ENCODE data around the gene PMM2. TPM values are rescaled to one million over a fixed set of nuclear protein-coding genes. Genes with fewer than 3 reads are reported as not detected.

Gene PMM2
- total RNA-seq, 1 donor from 2014 or later, result 29.9 TPM

- TF ChIP-seq CTCF (IDR thresholded peaks at IDR 0.05; ENCODE audit: insufficient read depth, low read length, poor library complexity, severe bottlenecking), result no peak
- no peaks in the 10 kb centered on the region for H3K27me3 ChIP-seq (ENCODE audit: control insufficient read depth, insufficient read depth, low read length)
- H3K4me3 ChIP-seq (ENCODE audit: low read depth, low read length), result no peak overlapping the region
- DNase-seq (ENCODE audit: low read depth), result no peak
- H3K36me3 ChIP-seq (ENCODE audit: control insufficient read depth, insufficient read depth, low read length), result peaks cover 3% of the 10 kb centered on the region
Measured at GRCh38 chr16:8808009-8808408, 10.4 kb downstream of the PMM2 start.

GRCh38 chr16:8808613-8809353 lies 11.1 kb downstream of the PMM2 start:
- Histone ChIP-seq H3K4me3 (ENCODE audit: low read depth, low read length) (no peak overlapping the region), H3K27me3 (ENCODE audit: control insufficient read depth, insufficient read depth, low read length) (no peaks in the 10 kb centered on the region), H3K36me3 (ENCODE audit: control insufficient read depth, insufficient read depth, low read length) (peaks cover 4% of the 10 kb centered on the region)
- no peak for TF ChIP-seq CTCF (IDR thresholded peaks at IDR 0.05; ENCODE audit: insufficient read depth, low read length, poor library complexity, severe bottlenecking)
- DNase-seq (ENCODE audit: low read depth), result no peak

GRCh38 chr16:8812162-8812843 lies 14.7 kb downstream of the PMM2 start:
- Histone ChIP-seq H3K27me3 (ENCODE audit: control insufficient read depth, insufficient read depth, low read length) (no peaks in the 10 kb centered on the region), H3K4me3 (ENCODE audit: low read depth, low read length) (no peak overlapping the region), H3K36me3 (ENCODE audit: control insufficient read depth, insufficient read depth, low read length) (peaks cover 4% of the 10 kb centered on the region)
- no peak for DNase-seq (ENCODE audit: low read depth)
- no peak for TF ChIP-seq CTCF (IDR thresholded peaks at IDR 0.05; ENCODE audit: insufficient read depth, low read length, poor library complexity, severe bottlenecking)

GRCh38 chr16:8814095-8814806 lies 16.6 kb downstream of the PMM2 start:
- Histone ChIP-seq H3K4me3 (ENCODE audit: low read depth, low read length) (no peak overlapping the region), H3K36me3 (ENCODE audit: control insufficient read depth, insufficient read depth, low read length) (peaks cover 3% of the 10 kb centered on the region), H3K27me3 (ENCODE audit: control insufficient read depth, insufficient read depth, low read length) (no peaks in the 10 kb centered on the region)
- no peak for DNase-seq (ENCODE audit: low read depth)
- TF ChIP-seq CTCF (IDR thresholded peaks at IDR 0.05; ENCODE audit: insufficient read depth, low read length, poor library complexity, severe bottlenecking), result no peak

GRCh38 chr16:8816967-8817655 lies 19.5 kb downstream of the PMM2 start:
- DNase-seq (ENCODE audit: low read depth), result no peak
- H3K27me3 ChIP-seq (ENCODE audit: control insufficient read depth, insufficient read depth, low read length), result no peaks in the 10 kb centered on the region
- no peak overlapping the region for H3K4me3 ChIP-seq (ENCODE audit: low read depth, low read length)
- H3K36me3 ChIP-seq (ENCODE audit: control insufficient read depth, insufficient read depth, low read length), result peaks cover 1% of the 10 kb centered on the region
- no peak for TF ChIP-seq CTCF (IDR thresholded peaks at IDR 0.05; ENCODE audit: insufficient read depth, low read length, poor library complexity, severe bottlenecking)

All from kidney epithelial cell (primary cell).